ENCODE results near the gene LEKR1.

LEKR1 gene

GRCh38 chr3:156803952-156804741 lies 22.0 kb upstream of the LEKR1 start:
- no peak for DNase-seq (ENCODE audit: extremely low read depth, low read depth)
- TF ChIP-seq, protein P1, sequence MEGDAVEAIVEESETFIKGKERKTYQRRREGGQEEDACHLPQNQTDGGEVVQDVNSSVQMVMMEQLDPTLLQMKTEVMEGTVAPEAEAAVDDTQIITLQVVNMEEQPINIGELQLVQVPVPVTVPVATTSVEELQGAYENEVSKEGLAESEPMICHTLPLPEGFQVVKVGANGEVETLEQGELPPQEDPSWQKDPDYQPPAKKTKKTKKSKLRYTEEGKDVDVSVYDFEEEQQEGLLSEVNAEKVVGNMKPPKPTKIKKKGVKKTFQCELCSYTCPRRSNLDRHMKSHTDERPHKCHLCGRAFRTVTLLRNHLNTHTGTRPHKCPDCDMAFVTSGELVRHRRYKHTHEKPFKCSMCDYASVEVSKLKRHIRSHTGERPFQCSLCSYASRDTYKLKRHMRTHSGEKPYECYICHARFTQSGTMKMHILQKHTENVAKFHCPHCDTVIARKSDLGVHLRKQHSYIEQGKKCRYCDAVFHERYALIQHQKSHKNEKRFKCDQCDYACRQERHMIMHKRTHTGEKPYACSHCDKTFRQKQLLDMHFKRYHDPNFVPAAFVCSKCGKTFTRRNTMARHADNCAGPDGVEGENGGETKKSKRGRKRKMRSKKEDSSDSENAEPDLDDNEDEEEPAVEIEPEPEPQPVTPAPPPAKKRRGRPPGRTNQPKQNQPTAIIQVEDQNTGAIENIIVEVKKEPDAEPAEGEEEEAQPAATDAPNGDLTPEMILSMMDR (IDR thresholded peaks at IDR 0.05; ENCODE audit: low read depth, low read length, missing control alignments): no peak
- H3K4me3 ChIP-seq (replicated peaks; ENCODE audit: low read depth, low read length): no peak overlapping the region

DNA sequence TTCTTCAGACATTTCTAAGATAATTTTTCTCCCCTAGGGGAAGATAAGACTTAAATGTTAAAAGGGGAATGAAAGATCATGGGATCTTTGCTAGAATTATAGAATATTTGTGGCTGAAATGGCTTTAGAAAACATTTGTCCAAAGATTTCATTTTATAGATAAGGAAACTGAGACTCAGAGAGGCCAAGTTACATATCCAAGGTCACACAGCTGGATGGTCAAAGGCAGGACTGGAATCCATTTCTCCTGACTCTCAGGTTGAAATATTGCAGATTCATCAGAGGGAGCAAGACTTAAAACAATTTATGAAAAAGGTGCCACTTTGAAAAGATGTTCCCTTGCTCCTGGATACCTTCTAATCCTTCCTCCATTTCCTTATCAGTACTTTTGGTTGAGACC lies 19.5 kb upstream of the LEKR1 start:
- TF ChIP-seq, protein P1 (IDR thresholded peaks at IDR 0.05; ENCODE audit: low read depth, low read length, missing control alignments): no peak
- H3K4me3 ChIP-seq (replicated peaks; ENCODE audit: low read depth, low read length): no peak overlapping the region
- DNase-seq (ENCODE audit: extremely low read depth, low read depth): no peak

- TF ChIP-seq, protein P1 (IDR thresholded peaks at IDR 0.05; ENCODE audit: low read depth, low read length, missing control alignments): no peak
- no peak for DNase-seq (ENCODE audit: extremely low read depth, low read depth)
- H3K4me3 ChIP-seq (replicated peaks; ENCODE audit: low read depth, low read length): no peak overlapping the region
Measured at GRCh38 chr3:156808025-156808424, 18.1 kb upstream of the LEKR1 start.

- peak; percentile 84 for DNase-seq (ENCODE audit: extremely low read depth, low read depth)
- no peak overlapping the region for H3K4me3 ChIP-seq (replicated peaks; ENCODE audit: low read depth, low read length)
- TF ChIP-seq, protein P1 (IDR thresholded peaks at IDR 0.05; ENCODE audit: low read depth, low read length, missing control alignments): no peak
Measured at GRCh38 chr3:156811089-156811862, 14.9 kb upstream of the LEKR1 start.

GRCh38 chr3:156812521-156813335 lies 13.4 kb upstream of the LEKR1 start:
- no peak for DNase-seq (ENCODE audit: extremely low read depth, low read depth)
- TF ChIP-seq, protein P1 (IDR thresholded peaks at IDR 0.05; ENCODE audit: low read depth, low read length, missing control alignments): no peak
- no peak overlapping the region for H3K4me3 ChIP-seq (replicated peaks; ENCODE audit: low read depth, low read length)

DNA sequence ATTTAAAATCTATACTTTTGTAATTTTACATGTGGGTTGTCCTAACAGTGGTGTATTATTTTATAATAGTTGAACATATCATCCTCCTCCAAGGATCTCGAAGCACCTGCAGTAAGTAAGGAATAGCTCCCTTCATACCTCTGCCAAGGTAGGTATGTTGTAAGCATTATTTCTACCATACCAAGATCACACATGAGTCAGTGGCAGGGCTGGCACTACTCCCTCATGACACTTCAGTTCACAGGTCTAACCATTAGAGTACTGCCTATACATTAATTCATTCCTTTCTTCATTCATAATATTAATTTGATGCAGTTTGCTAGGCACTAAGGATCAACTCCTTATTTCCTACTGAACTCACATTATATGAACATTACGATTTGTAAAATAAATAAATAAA lies 11.9 kb upstream of the LEKR1 start:
- no peak overlapping the region for H3K4me3 ChIP-seq (replicated peaks; ENCODE audit: low read depth, low read length)
- TF ChIP-seq, protein P1 (IDR thresholded peaks at IDR 0.05; ENCODE audit: low read depth, low read length, missing control alignments): no peak
- no peak for DNase-seq (ENCODE audit: extremely low read depth, low read depth)

Data from HFF-Myc (cell line).